ENCODE measurements around the gene PARN. TPM values are rescaled to one million over a fixed set of nuclear protein-coding genes. Genes with fewer than 3 reads are reported as not detected.

Gene PARN
- total RNA-seq, 1 experiment from 2014 or later = 42.5 TPM

DNA sequence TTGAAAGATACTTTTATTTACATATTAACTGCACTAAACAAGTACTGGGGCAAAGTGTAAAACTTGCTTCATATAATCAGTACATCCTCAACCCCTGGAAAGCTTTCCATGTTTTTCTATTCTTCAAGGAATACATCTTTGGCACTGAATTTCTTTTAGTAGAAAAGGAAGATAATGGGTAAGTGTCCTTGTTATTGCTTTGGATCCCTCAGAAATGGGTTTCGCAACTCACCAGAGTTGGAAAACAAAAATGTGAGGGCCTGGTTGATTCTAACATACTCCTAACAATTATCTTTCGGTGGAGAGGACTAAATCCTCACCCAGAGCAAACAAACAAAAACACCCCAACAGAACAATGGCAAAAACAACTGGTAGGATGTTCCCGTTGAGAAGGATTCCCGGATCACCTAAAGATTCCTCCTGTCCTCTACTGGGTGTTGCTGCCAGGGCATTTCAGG, 120.4 kb downstream of the PARN start:
- RAD21 ChIA-PET (ENCODE audit: low non-redundant PET in 1 of 2, low total read pairs in 2 of 2, uncharacterized antibody in 2 of 2, unreplicated experiment in 2 of 2) = no interaction called here
- DNase-seq (ENCODE audit: low read depth, low spot score) (no peak), ATAC-seq (no peak)
- Histone ChIP-seq H4K20me1 (ENCODE audit: insufficient read depth) (no peaks in the 10 kb centered on the region), H3K4me1 (ENCODE audit: control insufficient read depth in 1 of 2, insufficient read depth in 2 of 2, low read length in 2 of 2) (peaks cover 0 to 4% of the 10 kb centered on the region in 2 experiments; a peak in 1 of 4 replicates), H2AFZ (ENCODE audit: low read depth, low read length, poor library complexity, severe bottlenecking) (no peak overlapping the region), H3K27ac (ENCODE audit: low read depth, low read length) (no peak overlapping the region), H3K4me3 (replicated peaks in 1 of 2; ENCODE audit: low read depth in 1 of 2, low read length in 2 of 2) (no peak overlapping the region), H3K9me2 (ENCODE audit: insufficient read depth) (no peaks in the 10 kb centered on the region), H3K27me3 (ENCODE audit: insufficient read depth, low read length) (no peaks in the 10 kb centered on the region), H3K36me3 (ENCODE audit: control insufficient read depth in 1 of 2, insufficient read depth in 2 of 2, low read length in 2 of 2) (no peaks in the 10 kb centered on the region), H3K9ac (ENCODE audit: low read length) (no peak overlapping the region), H3K79me2 (ENCODE audit: insufficient read depth, low read length) (no peaks in the 10 kb centered on the region; the same call in 1 of the 2 replicates), H3K4me2 (ENCODE audit: low read length) (no peak overlapping the region), H3K9me3 (ENCODE audit: control insufficient read depth in 1 of 2, insufficient read depth in 1 of 2, low read depth in 1 of 2, low read length in 2 of 2) (no peaks in the 10 kb centered on the region)
- CTCF ChIA-PET = no interaction called here
- TF ChIP-seq ZFX (IDR thresholded peaks at IDR 0.05) (no peak), CEBPB (IDR thresholded peaks at IDR 0.05; ENCODE audit: low read depth) (no peak), EZH2phosphoT487 (IDR thresholded peaks at IDR 0.05; ENCODE audit: borderline replicate concordance) (no peak), SIN3A (IDR thresholded peaks at IDR 0.05; ENCODE audit: low read depth) (no peak), ELF1 (IDR thresholded peaks at IDR 0.05; ENCODE audit: borderline replicate concordance, low read depth) (no peak), EGR1 (IDR thresholded peaks at IDR 0.05; ENCODE audit: low read depth) (no peak), EZH2 (IDR thresholded peaks at IDR 0.05) (no peak)
- intact Hi-C loops (cut with micrococcal nuclease) = no loop called here
- POLR2A ChIA-PET = no interaction called here
- no TSS peak for BruUV-seq (replicated peaks)

- RAD21 ChIA-PET (ENCODE audit: low non-redundant PET in 1 of 2, low total read pairs in 2 of 2, uncharacterized antibody in 2 of 2, unreplicated experiment in 2 of 2) = no interaction called here
- Histone ChIP-seq H3K9me3 (ENCODE audit: control insufficient read depth in 1 of 2, insufficient read depth in 1 of 2, low read depth in 1 of 2, low read length in 2 of 2) (no peaks in the 10 kb centered on the region), H3K9me2 (ENCODE audit: insufficient read depth) (no peaks in the 10 kb centered on the region), H3K27me3 (ENCODE audit: insufficient read depth, low read length) (no peaks in the 10 kb centered on the region), H3K36me3 (ENCODE audit: control insufficient read depth in 1 of 2, insufficient read depth in 2 of 2, low read length in 2 of 2) (no peaks in the 10 kb centered on the region), H3K4me3 (replicated peaks in 1 of 2; ENCODE audit: low read depth in 1 of 2, low read length in 2 of 2) (no peak overlapping the region), H3K4me2 (ENCODE audit: low read length) (no peak overlapping the region), H3K27ac (ENCODE audit: low read depth, low read length) (no peak overlapping the region), H3K4me1 (ENCODE audit: control insufficient read depth in 1 of 2, insufficient read depth in 2 of 2, low read length in 2 of 2) (peaks cover 0 to 4% of the 10 kb centered on the region in 2 experiments; a peak in 1 of 4 replicates), H3K79me2 (ENCODE audit: insufficient read depth, low read length) (no peaks in the 10 kb centered on the region; the same call in 1 of the 2 replicates), H2AFZ (ENCODE audit: low read depth, low read length, poor library complexity, severe bottlenecking) (no peak overlapping the region), H3K9ac (ENCODE audit: low read length) (no peak overlapping the region), H4K20me1 (ENCODE audit: insufficient read depth) (no peaks in the 10 kb centered on the region)
- ATAC-seq (no peak), DNase-seq (ENCODE audit: low read depth, low spot score) (no peak)
- intact Hi-C loops (cut with micrococcal nuclease) = no loop called here
- CTCF ChIA-PET = no interaction called here
- no TSS peak for BruUV-seq (replicated peaks)
- POLR2A ChIA-PET = no interaction called here
- TF ChIP-seq POLR2A (IDR thresholded peaks at IDR 0.05; ENCODE audit: borderline replicate concordance, extremely low read depth, insufficient read depth, insufficient read length) = no peak
- no peak for TF ChIP-seq SIN3A (IDR thresholded peaks at IDR 0.05; ENCODE audit: low read depth)
- TF ChIP-seq, protein P1, sequence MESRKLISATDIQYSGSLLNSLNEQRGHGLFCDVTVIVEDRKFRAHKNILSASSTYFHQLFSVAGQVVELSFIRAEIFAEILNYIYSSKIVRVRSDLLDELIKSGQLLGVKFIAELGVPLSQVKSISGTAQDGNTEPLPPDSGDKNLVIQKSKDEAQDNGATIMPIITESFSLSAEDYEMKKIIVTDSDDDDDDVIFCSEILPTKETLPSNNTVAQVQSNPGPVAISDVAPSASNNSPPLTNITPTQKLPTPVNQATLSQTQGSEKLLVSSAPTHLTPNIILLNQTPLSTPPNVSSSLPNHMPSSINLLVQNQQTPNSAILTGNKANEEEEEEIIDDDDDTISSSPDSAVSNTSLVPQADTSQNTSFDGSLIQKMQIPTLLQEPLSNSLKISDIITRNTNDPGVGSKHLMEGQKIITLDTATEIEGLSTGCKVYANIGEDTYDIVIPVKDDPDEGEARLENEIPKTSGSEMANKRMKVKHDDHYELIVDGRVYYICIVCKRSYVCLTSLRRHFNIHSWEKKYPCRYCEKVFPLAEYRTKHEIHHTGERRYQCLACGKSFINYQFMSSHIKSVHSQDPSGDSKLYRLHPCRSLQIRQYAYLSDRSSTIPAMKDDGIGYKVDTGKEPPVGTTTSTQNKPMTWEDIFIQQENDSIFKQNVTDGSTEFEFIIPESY (IDR thresholded peaks at IDR 0.05; ENCODE audit: extremely low read depth, insufficient replicate concordance, low read length) = no peak
- no peak for TF ChIP-seq JUND (IDR thresholded peaks at IDR 0.05)
- TF ChIP-seq POLR2AphosphoS5 (IDR thresholded peaks at IDR 0.05; ENCODE audit: low read depth, low read length) = no peak
- TF ChIP-seq, protein P2, sequence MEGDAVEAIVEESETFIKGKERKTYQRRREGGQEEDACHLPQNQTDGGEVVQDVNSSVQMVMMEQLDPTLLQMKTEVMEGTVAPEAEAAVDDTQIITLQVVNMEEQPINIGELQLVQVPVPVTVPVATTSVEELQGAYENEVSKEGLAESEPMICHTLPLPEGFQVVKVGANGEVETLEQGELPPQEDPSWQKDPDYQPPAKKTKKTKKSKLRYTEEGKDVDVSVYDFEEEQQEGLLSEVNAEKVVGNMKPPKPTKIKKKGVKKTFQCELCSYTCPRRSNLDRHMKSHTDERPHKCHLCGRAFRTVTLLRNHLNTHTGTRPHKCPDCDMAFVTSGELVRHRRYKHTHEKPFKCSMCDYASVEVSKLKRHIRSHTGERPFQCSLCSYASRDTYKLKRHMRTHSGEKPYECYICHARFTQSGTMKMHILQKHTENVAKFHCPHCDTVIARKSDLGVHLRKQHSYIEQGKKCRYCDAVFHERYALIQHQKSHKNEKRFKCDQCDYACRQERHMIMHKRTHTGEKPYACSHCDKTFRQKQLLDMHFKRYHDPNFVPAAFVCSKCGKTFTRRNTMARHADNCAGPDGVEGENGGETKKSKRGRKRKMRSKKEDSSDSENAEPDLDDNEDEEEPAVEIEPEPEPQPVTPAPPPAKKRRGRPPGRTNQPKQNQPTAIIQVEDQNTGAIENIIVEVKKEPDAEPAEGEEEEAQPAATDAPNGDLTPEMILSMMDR (IDR thresholded peaks at IDR 0.05 in 2 of 3, conservative IDR thresholded peaks at IDR 0.05 in 1 of 3; ENCODE audit: borderline replicate concordance in 1 of 3, insufficient read depth in 1 of 3, low read depth in 2 of 3, low read length in 2 of 3) = no peak
- no peak for TF ChIP-seq ZNF274 (IDR thresholded peaks at IDR 0.05; ENCODE audit: low read depth, low read length)
- no peak for TF ChIP-seq EZH2 (IDR thresholded peaks at IDR 0.05)
- TF ChIP-seq FOSL1 (IDR thresholded peaks at IDR 0.05; ENCODE audit: low read depth) = no peak
- TF ChIP-seq SRF (IDR thresholded peaks at IDR 0.05; ENCODE audit: low read depth) = no peak
- no peak for TF ChIP-seq YY1 (IDR thresholded peaks at IDR 0.05; ENCODE audit: extremely low read depth, insufficient replicate concordance, low read depth, low read length)
- no peak for TF ChIP-seq ELF1 (IDR thresholded peaks at IDR 0.05; ENCODE audit: borderline replicate concordance, low read depth)
- TF ChIP-seq RAD21 (IDR thresholded peaks at IDR 0.05; ENCODE audit: low read depth) = no peak
- TF ChIP-seq, protein P3, sequence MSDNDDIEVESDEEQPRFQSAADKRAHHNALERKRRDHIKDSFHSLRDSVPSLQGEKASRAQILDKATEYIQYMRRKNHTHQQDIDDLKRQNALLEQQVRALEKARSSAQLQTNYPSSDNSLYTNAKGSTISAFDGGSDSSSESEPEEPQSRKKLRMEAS (IDR thresholded peaks at IDR 0.05) = no peak
- no peak for TF ChIP-seq EZH2phosphoT487 (IDR thresholded peaks at IDR 0.05; ENCODE audit: borderline replicate concordance)
These were observed 121.0 kb downstream of the PARN start for GRCh38 chr16:14509055-14509454.
